Sigmoid colon (tissue), 7 donors: ENCODE data around the gene ASF1B. TPM values are rescaled to one million over a fixed set of nuclear protein-coding genes. Genes with fewer than 3 reads are reported as not detected.

Source experiments
- DNase-seq: peaks from one replicate; pipeline ENCODE4 v3.0.0-alpha.2; 2019
- H3K27ac ChIP-seq, 4 donors: fragments of 200-600 bp; sonication (generic); one replicate each; pipeline ENCODE4 v1.5.1; 2016 to 2019; ENCODE audit warnings: mild to moderate bottlenecking in 1 of 4
- H3K27me3 ChIP-seq, 3 donors: fragments of 200-600 bp; sonication (generic); one replicate each; pipeline ENCODE4 v1.5.1; 2019; ENCODE audit warnings: mild to moderate bottlenecking in 1 of 3
- H3K36me3 ChIP-seq, 4 donors: fragments of 200-600 bp; sonication (generic); one replicate each; pipeline ENCODE4 v1.5.1; 2016 to 2019
- H3K4me1 ChIP-seq, 4 donors: fragments of 200-600 bp; sonication (generic); one replicate each; pipeline ENCODE4 v1.5.1; 2017 to 2019
- H3K4me3 ChIP-seq, 4 donors: fragments of 200-600 bp; sonication (generic); one replicate each; pipeline ENCODE4 v1.5.1; 2017 to 2019; ENCODE audit warnings: mild to moderate bottlenecking in 2 of 4, moderate library complexity in 1 of 4
- H3K9me3 ChIP-seq, 4 donors: fragments of 200-600 bp in 3 of 4; sonication (generic) in 3 of 4; one replicate each; pipeline versions ENCODE4 v1.5.1 to v1.6.1; 2013 to 2019
- EP300 ChIP-seq, 4 donors: sonication (generic); formaldehyde crosslinking; IDR thresholded peaks; one replicate each; pipeline ENCODE4 v1.6.1; 2017; ENCODE audit warnings: antibody characterized with exemption in 4 of 4
- POLR2A ChIP-seq, 2 donors: fragments of 450-650 bp; IDR thresholded peaks; one replicate each; pipeline ENCODE4 v1.6.1; 2016; ENCODE audit warnings: antibody characterized with exemption in 2 of 2, mild to moderate bottlenecking in 2 of 2, moderate library complexity in 2 of 2
- POLR2AphosphoS5 ChIP-seq, 4 donors: sonication (generic); formaldehyde crosslinking; IDR thresholded peaks; one replicate each; pipeline ENCODE4 v1.6.1; 2017; ENCODE audit warnings: antibody characterized with exemption in 4 of 4
- whole genome bisulfite sequencing, 2 donors: extraction: QIAGEN DNeasy Blood & Tissue Kit; methylation state at CpG; one replicate each; pipeline ENCODE4 v1.1.7; 2013; 5-methylcytosine and 5-hydroxymethylcytosine counted together
- intact Hi-C: fragments of 100-400 bp; cut with DNase I; formaldehyde crosslinking; loops from one replicate; pipeline ENCODE4 v1.15.1; 2023
- polyA plus RNA-seq, 3 donors: library from polyadenylated mRNA; stranded (reverse); fragments of 200-250 nt; gene quantifications; one replicate each; pipeline ENCODE4 v1.2.3, GENCODE V29; 2013
- total RNA-seq, 4 donors: library from RNA; depleted of rRNA; stranded (reverse); fragments of >200 nt; gene quantifications; one replicate each; pipeline ENCODE4 v1.1.0, GENCODE V29; 2016
- TF ChIP-seq, protein P1 (sequence below), 4 experiments: fragments of 450-650 bp in 3 of 4; fragments of 200-600 bp in 1 of 4; IDR thresholded peaks; one replicate each; pipeline ENCODE4 v1.5.1; 2016 to 2019; ENCODE audit warnings: antibody characterized with exemption in 4 of 4, mild to moderate bottlenecking in 3 of 4, moderate library complexity in 2 of 4
- donor health status: healthy with polysubstance abuse.
- donor health status: Bipolar disorder and iron deficiency.
- donor health status: healthy.

The ASF1B gene
- total and polyA plus RNA-seq, 7 donors, result 1.1 to 26.9 (median 2.8) TPM; not detected in 1

- 1 to 2% methylated on average over 44 of the region's 44 CpGs for WGBS, 2 donors
- no peaks in the 10 kb centered on the region for H3K36me3 ChIP-seq
- H3K27me3 ChIP-seq, result no peaks in the 10 kb centered on the region
- peaks cover 0 to 41% (median 38%) of the 10 kb centered on the region in 4 donors for H3K4me1 ChIP-seq
- H3K27ac ChIP-seq, result peak overlapping the region; percentile 87 to 93 (median 91)
- TF ChIP-seq, protein P1, sequence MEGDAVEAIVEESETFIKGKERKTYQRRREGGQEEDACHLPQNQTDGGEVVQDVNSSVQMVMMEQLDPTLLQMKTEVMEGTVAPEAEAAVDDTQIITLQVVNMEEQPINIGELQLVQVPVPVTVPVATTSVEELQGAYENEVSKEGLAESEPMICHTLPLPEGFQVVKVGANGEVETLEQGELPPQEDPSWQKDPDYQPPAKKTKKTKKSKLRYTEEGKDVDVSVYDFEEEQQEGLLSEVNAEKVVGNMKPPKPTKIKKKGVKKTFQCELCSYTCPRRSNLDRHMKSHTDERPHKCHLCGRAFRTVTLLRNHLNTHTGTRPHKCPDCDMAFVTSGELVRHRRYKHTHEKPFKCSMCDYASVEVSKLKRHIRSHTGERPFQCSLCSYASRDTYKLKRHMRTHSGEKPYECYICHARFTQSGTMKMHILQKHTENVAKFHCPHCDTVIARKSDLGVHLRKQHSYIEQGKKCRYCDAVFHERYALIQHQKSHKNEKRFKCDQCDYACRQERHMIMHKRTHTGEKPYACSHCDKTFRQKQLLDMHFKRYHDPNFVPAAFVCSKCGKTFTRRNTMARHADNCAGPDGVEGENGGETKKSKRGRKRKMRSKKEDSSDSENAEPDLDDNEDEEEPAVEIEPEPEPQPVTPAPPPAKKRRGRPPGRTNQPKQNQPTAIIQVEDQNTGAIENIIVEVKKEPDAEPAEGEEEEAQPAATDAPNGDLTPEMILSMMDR (IDR thresholded peaks at IDR 0.05), result no peak
- TF ChIP-seq POLR2A (IDR thresholded peaks at IDR 0.05), result no peak
- TF ChIP-seq EP300 (IDR thresholded peaks at IDR 0.05), result no peak
- TF ChIP-seq POLR2AphosphoS5 (IDR thresholded peaks at IDR 0.05), result no peak
- peak overlapping the region; percentile 42 to 77 (median 62) for H3K4me3 ChIP-seq
- DNase-seq, result peak; percentile 77
- H3K9me3 ChIP-seq, result no peaks in the 10 kb centered on the region
- intact Hi-C loops, result loop anchor here (1.0 to 2.0 kb wide), 4 partner anchors 39 to 194 kb away; partner anchors contain the start of genes ASF1B and RFX1
Observed at GRCh38 chr19:14073925-14074838, 62.2 kb downstream of the ASF1B start.

- Histone ChIP-seq H3K9me3 (no peaks in the 10 kb centered on the region), H3K4me1 (peaks cover 0 to 41% (median 38%) of the 10 kb centered on the region in 4 donors), H3K36me3 (no peaks in the 10 kb centered on the region), H3K27me3 (no peaks in the 10 kb centered on the region), H3K4me3 (peak overlapping the region; percentile 42 to 77 (median 62)), H3K27ac (peak overlapping the region; percentile 87 to 93 (median 91))
- intact Hi-C loops, result loop anchor here (1.0 to 2.0 kb wide), 3 partner anchors 39 to 193 kb away; partner anchors contain the start of gene RFX1
- 0 to 1% methylated on average over 106 of the region's 106 CpGs for WGBS, 2 donors
- TF ChIP-seq EP300 (IDR thresholded peaks at IDR 0.05) (no peak), POLR2AphosphoS5 (IDR thresholded peaks at IDR 0.05) (peak; percentile 28 to 78 (median 54))
- TF ChIP-seq, protein P1 (IDR thresholded peaks at IDR 0.05), result peak in 1 of 4 experiments; percentile 41
- peak; percentile 82 for DNase-seq
Observed at GRCh38 chr19:14073261-14073924, 63.0 kb downstream of the ASF1B start.

- Histone ChIP-seq H3K9me3 (no peaks in the 10 kb centered on the region), H3K27ac (peak within 1 kb of the TSS; percentile 87 to 93 (median 91)), H3K4me3 (peak within 1 kb of the TSS; percentile 42 to 77 (median 62)), H3K36me3 (no peaks in the 10 kb centered on the region), H3K4me1 (peaks cover 0 to 41% (median 38%) of the 10 kb centered on the region in 4 donors), H3K27me3 (no peaks in the 10 kb centered on the region)
- intact Hi-C loops, result loop anchor here (1.0 to 2.0 kb wide), 3 partner anchors 40 to 192 kb away; partner anchors contain the start of gene RFX1
- 1% methylated on average over 51 of the region's 51 CpGs for WGBS, 2 donors
- TF ChIP-seq POLR2A (IDR thresholded peaks at IDR 0.05) (peak in 1 of 2 donors; percentile 34), EP300 (IDR thresholded peaks at IDR 0.05) (no peak)
- DNase-seq, result peak; percentile 75
Observed at GRCh38 chr19:14072535-14073260, 63.7 kb downstream of the ASF1B start, which contains the start of gene MISP3. Gene MISP3 (plus strand): TSS chr19:14072786. CDS start chr19:14073310, 524 bp downstream.

GRCh38 chr19:14070268-14071050 is 65.9 kb downstream of the ASF1B start:
- H3K36me3 ChIP-seq, result no peaks in the 10 kb centered on the region
- intact Hi-C loops, result no loop called here

More at GRCh38 chr19:14070268-14071050, 65.9 kb downstream of the ASF1B start:
- Histone ChIP-seq H3K4me3 (no peak overlapping the region), H3K9me3 (no peaks in the 10 kb centered on the region), H3K4me1 (peaks cover 0 to 36% (median 34%) of the 10 kb centered on the region in 4 donors), H3K27me3 (no peaks in the 10 kb centered on the region), H3K27ac (no peak overlapping the region)
- 96% methylated on average over 43 of the region's 43 CpGs for WGBS, 2 donors
- TF ChIP-seq EP300 (IDR thresholded peaks at IDR 0.05), result no peak
- TF ChIP-seq POLR2A (IDR thresholded peaks at IDR 0.05), result no peak
- no peak for TF ChIP-seq POLR2AphosphoS5 (IDR thresholded peaks at IDR 0.05)
- TF ChIP-seq, protein P1 (IDR thresholded peaks at IDR 0.05), result no peak
- no peak for DNase-seq

Other genes with a start within 250 kb of the ASF1B start
- 1 to 10 TPM in 3 of 4 donors, under 1 TPM in 1; 0.99 to 3.6 (median 1.3) TPM for gene BRME1, start 230.5 kb downstream of the ASF1B start, total RNA-seq
- 1 to 10 TPM; 1.8 to 9.0 (median 3.2) TPM for gene BRME1, start 230.5 kb downstream of the ASF1B start, polyA plus RNA-seq
- gene CC2D1A, start 230.4 kb downstream of the ASF1B start, total RNA-seq, result 10 to 100 TPM; 15.0 to 33.5 (median 21.4) TPM
- 10 to 100 TPM; 38.4 to 88.2 (median 65.7) TPM for gene CC2D1A, start 230.4 kb downstream of the ASF1B start, polyA plus RNA-seq
- not detected for gene PODNL1, start 198.2 kb downstream of the ASF1B start, total RNA-seq
- 1 to 10 TPM; 2.5 to 5.4 (median 2.9) TPM for gene PODNL1, start 198.2 kb downstream of the ASF1B start, polyA plus RNA-seq
- 10 to 100 TPM in 3 of 4 donors, 1 to 10 TPM in 1; 7.9 to 14.6 (median 12.1) TPM for gene DCAF15, start 184.1 kb downstream of the ASF1B start, total RNA-seq
- 10 to 100 TPM; 10.2 to 46.2 (median 11.3) TPM for gene DCAF15, start 184.1 kb downstream of the ASF1B start, polyA plus RNA-seq
- gene RFX1, start 130.3 kb downstream of the ASF1B start, total RNA-seq, result 1 to 10 TPM; 1.6 to 5.0 (median 1.9) TPM
- 1 to 10 TPM; 2.1 to 7.9 (median 3.0) TPM for gene RFX1, start 130.3 kb downstream of the ASF1B start, polyA plus RNA-seq
- gene RLN3, start 108.4 kb downstream of the ASF1B start, total RNA-seq, result 1 to 10 TPM in 1 of 4 donors, not detected in 3; 1.1 TPM
- gene RLN3, start 108.4 kb downstream of the ASF1B start, polyA plus RNA-seq, result not detected
- 1 to 10 TPM; 1.4 to 2.5 (median 1.5) TPM for gene IL27RA, start 104.8 kb downstream of the ASF1B start, total RNA-seq
- 10 to 100 TPM in 1 of 3 donors, 1 to 10 TPM in 1, under 1 TPM in 1; 0.60 to 10.3 (median 1.6) TPM for gene IL27RA, start 104.8 kb downstream of the ASF1B start, polyA plus RNA-seq
- under 1 TPM in 2 of 4 donors, not detected in 2; 0.41 to 0.66 TPM for gene PALM3, start 74.5 kb downstream of the ASF1B start, total RNA-seq
- 1 to 10 TPM in 1 of 3 donors, not detected in 2; 1.5 TPM for gene PALM3, start 74.5 kb downstream of the ASF1B start, polyA plus RNA-seq
- gene MISP3, start 63.8 kb downstream of the ASF1B start, total RNA-seq, result 1 to 10 TPM; 1.4 to 3.8 (median 1.7) TPM
- gene MISP3, start 63.8 kb downstream of the ASF1B start, polyA plus RNA-seq, result 10 to 100 TPM; 22.7 to 26.4 (median 25.2) TPM
- not detected for gene C19orf67, start 50.8 kb downstream of the ASF1B start, total RNA-seq
- gene C19orf67, start 50.8 kb downstream of the ASF1B start, polyA plus RNA-seq, result under 1 TPM in 1 of 3 donors, not detected in 2; 0.06 TPM
- gene SAMD1, start 45.8 kb downstream of the ASF1B start, total RNA-seq, result 10 to 100 TPM in 3 of 4 donors, 1 to 10 TPM in 1; 8.7 to 28.2 (median 11.9) TPM
- 10 to 100 TPM; 15.6 to 40.9 (median 22.4) TPM for gene SAMD1, start 45.8 kb downstream of the ASF1B start, polyA plus RNA-seq
- 10 to 100 TPM; 33.6 to 36.6 (median 35.2) TPM for gene PRKACA, start 18.8 kb downstream of the ASF1B start, total RNA-seq
- 10 to 100 TPM; 43.2 to 59.1 (median 51.3) TPM for gene PRKACA, start 18.8 kb downstream of the ASF1B start, polyA plus RNA-seq
- 10 to 100 TPM; 11.1 to 37.5 (median 19.1) TPM for gene ADGRL1, start 69.6 kb upstream of the ASF1B start, total RNA-seq
- 10 to 100 TPM in 1 of 3 donors, 1 to 10 TPM in 2; 3.0 to 28.8 (median 4.6) TPM for gene ADGRL1, start 69.6 kb upstream of the ASF1B start, polyA plus RNA-seq
- gene ADGRE5, start 244.9 kb upstream of the ASF1B start, total RNA-seq, result 10 to 100 TPM; 23.7 to 63.1 (median 34.1) TPM
- gene ADGRE5, start 244.9 kb upstream of the ASF1B start, polyA plus RNA-seq, result 100 to 1,000 TPM in 1 of 3 donors, 10 to 100 TPM in 2; 12.0 to 111 (median 29.8) TPM